ENCODE measurements around the gene SNCAIP. TPM values are rescaled to one million over a fixed set of nuclear protein-coding genes. Genes with fewer than 3 reads are reported as not detected.
"Not testable (repeated sequence)": the region's sequence is repeated elsewhere in the genome, so short reads cannot be mapped to it uniquely, and the experiment has no call there.

The SNCAIP gene
- total and polyA plus RNA-seq, 2 of the 4 experiments (the other 2 are of a cell fraction), result 15.3 to 19.0 TPM

GRCh38 chr5:122486616-122487015, 174.6 kb downstream of the SNCAIP start:
- H3K27me3 ChIP-seq (ENCODE audit: control insufficient read depth, insufficient read depth, low read length); H2BK20ac ChIP-seq (ENCODE audit: low read depth, low read length); H4K91ac ChIP-seq (ENCODE audit: insufficient read depth, low read depth, low read length); H2AFZ ChIP-seq (replicated peaks; ENCODE audit: low read length, poor library complexity); H2AK9ac ChIP-seq (replicated peaks; ENCODE audit: low read depth, low read length, poor library complexity); H2BK5ac ChIP-seq (ENCODE audit: low read depth, low read length, poor library complexity, severe bottlenecking); in situ Hi-C loops (cut with MboI; ENCODE audit: low sequenced_read_pairs); DNase-seq; H3K14ac ChIP-seq (replicated peaks; ENCODE audit: low read depth, low read length); intact Hi-C loops (cut with micrococcal nuclease); H3K4me2 ChIP-seq (ENCODE audit: low read depth, low read length); POLR2A ChIA-PET (ENCODE audit: unreplicated experiment); H3K4me1 ChIP-seq (ENCODE audit: control insufficient read depth, insufficient read depth, low read length); H3K4me3 ChIP-seq (ENCODE audit: insufficient read depth, low read depth, low read length); H2BK120ac ChIP-seq (ENCODE audit: low read depth, low read length); H3K18ac ChIP-seq (ENCODE audit: low read depth, low read length); H3K4ac ChIP-seq (ENCODE audit: low read depth, low read length); dilution Hi-C loops (cut with HindIII; ENCODE audit: low sequenced_read_pairs, unreplicated experiment); CTCF ChIA-PET; H3K56ac ChIP-seq (ENCODE audit: extremely low read depth, insufficient read depth, low read length); H3K23ac ChIP-seq (ENCODE audit: low read depth, low read length); H3K36me3 ChIP-seq (ENCODE audit: control insufficient read depth, insufficient read depth, low read length); ATAC-seq (ENCODE audit: low read depth); H4K20me1 ChIP-seq (ENCODE audit: insufficient read depth, low read length); H3K9me3 ChIP-seq (ENCODE audit: control insufficient read depth, insufficient read depth, low read length); H3K27ac ChIP-seq (ENCODE audit: insufficient read depth, low read length); H3K9ac ChIP-seq (ENCODE audit: low read depth, low read length); H3K79me1 ChIP-seq (ENCODE audit: low read depth in 1 of 2, low read length in 2 of 2); BruUV-seq (replicated peaks); H2BK15ac ChIP-seq (ENCODE audit: low read depth, low read length); H3K9me1 ChIP-seq (ENCODE audit: insufficient read depth, low read length); H2AK5ac ChIP-seq (ENCODE audit: low read depth, low read length); H4K5ac ChIP-seq (ENCODE audit: low read depth, low read length); H4K8ac ChIP-seq (ENCODE audit: low read depth in 2 of 2, low read length in 2 of 2): not testable (repeated sequence)
- WGBS, 2 experiments (ENCODE audit: extremely low coverage in 2 of 2, insufficient read length in 1 of 2), result no CpG with 5 or more reads among the region's 6 CpGs

All from IMR-90 (cell line).